ENCODE measurements around the gene GNG3.
"Not testable (repeated sequence)": the region's sequence is repeated elsewhere in the genome, so short reads cannot be mapped to it uniquely, and the experiment has no call there.

Gene GNG3

DNA sequence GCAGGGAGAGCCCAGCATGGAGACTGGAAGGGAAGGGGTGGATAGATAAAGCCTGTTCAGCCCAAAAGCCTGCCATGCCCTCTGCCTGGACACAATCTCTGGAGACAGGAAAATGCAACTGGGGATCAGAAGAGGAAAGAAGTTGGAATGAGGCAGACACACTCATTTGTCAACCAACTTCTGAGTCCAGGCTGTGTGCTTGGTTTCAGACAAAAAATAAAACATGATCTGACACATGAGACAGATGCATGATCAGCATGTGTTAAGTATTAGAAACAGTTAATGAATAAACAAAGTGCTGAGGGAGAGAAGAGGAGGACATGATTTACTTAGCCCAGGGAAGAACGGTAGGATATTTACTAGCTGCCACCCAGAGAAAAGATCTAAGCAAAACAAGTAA lies 19.0 kb upstream of the GNG3 start:
- DNase-seq, result no peak

DNA sequence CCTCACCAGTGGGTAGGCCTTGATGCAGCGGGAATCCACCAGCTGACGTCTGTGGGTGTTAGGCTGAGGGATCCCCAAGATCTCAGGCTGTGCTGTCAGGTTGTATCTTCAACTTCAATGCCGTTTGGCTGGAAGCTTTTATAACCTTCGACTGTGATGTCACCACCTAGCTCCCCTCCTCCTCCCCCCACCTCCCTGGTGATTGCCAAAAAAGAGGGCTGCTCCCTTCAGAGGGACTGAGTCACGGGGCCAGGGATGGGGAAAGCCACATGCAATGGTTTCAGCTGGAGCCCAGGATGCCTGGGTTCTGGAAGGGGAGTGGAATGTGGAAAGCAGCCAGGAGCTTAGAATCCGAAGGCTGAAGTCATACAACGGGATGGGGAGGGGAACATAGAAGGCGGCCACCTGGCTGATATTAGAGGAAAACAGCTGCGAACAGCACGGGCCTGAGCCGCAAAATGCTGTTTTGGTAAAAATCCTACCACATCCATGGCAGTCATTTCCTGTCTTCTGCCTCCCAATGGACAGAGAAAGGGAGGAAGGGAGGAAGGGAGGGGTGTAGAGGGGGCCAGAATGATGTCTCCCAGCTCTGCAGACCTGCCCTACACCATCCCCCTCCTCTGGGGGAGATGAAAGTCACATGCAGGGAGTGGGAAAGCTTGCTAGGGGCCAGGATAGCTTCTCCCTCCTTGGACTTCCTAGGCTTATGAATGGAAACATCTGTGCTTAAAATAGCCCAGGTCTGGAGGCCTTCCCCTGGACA lies 17.9 kb upstream of the GNG3 start, which contains the start of gene LRRN4CL:
Gene LRRN4CL (minus strand): TSS at position 110 of the 763 bp plus-strand sequence. CDS start 1,022 bp downstream, outside the sequence.
- DNase-seq, result no peak

DNA sequence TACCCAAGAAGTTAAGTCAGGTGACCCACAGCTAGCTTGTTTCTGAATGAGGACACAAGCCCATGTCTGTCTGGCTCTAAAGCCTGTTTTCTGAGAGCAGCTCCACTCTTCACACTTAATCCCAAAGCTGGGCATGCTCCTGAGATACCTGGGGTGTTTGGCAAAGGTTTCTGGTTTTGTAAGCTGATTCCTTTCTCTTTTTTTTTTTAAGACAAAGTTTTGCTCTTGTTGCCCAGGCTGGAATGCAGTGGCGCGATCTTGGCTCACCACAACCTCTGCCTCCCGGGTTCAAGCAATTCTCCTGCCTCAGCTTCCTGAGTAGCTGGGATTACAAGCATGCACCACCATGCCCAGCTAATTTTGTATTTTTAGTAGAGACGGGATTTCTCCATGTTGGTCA lies 13.9 kb upstream of the GNG3 start:
- DNase-seq, result not testable (repeated sequence)

DNA sequence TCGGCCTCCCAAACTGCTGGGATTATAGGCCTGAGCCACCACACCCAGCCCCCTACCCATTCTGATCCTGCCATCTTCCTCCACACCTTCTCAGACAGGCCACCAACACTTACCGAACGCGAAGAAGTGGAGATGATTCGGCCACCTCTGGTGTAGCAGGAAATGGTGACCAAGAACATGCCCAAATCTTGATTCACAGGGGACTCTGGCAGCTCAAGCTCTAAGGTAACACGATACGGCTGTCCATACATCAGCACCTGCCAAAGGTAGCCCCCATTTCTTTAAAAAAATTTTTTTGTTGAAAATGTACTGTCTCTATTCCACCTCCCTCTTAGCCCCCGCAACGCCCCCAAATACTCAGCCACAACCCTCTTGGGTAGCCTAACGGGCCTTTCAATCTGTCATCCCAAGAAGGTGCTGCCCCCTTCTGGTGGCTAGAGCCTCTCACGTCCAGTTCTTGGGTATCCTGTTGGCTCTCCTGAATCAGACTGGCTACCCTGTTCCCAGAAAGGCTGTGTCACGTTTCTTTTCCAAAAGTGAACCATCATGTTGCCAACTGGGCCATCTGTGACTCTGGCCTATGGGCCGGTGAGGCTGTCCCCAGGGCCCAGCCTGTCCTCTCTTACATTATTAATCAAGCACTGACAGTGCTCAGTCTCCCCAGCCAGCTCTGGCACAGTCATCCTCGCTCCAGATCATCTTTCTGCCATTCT lies 12.9 kb upstream of the GNG3 start:
- DNase-seq, result peak; percentile 77

DNA sequence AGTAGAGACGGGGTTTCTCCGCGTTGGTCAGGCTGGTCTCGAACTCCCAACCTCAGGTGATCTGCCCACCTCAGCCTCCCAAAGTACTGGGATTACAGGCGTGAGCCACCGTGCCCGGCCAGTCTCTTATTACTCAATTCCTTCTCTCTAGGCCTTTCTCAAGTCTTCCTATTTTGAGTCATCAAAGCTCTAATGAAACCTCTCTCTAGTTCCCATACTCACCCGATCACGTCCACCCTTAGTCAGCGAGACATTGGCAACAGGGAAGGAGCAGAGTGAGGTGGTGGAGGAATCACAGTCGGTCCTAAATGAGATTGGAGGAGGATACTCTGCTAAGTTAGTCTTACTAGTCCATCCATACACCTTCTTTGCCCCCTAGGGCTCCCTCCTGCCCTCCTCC lies 5.2 kb upstream of the GNG3 start:
- no peak for DNase-seq

DNA sequence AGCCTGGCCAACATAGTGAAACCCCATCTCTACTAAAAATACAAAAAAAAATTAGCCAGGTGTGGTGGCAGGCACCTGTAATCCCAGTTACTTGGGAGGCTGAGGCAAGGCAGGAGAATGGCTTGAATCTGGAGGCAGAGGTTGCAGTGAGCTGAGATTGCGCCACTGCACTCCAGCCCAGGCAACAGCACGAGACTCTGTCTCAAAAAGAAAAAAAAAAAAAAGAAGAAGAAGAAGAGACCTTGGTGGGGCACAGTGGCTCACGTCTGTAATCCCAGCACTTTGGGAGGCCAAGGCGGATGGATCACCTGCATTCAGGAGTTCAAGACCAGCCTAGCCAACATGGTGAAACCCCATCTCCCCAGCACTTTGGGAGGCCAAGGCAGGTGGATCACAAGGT lies 3.6 kb upstream of the GNG3 start:
- not testable (repeated sequence) for DNase-seq

DNA sequence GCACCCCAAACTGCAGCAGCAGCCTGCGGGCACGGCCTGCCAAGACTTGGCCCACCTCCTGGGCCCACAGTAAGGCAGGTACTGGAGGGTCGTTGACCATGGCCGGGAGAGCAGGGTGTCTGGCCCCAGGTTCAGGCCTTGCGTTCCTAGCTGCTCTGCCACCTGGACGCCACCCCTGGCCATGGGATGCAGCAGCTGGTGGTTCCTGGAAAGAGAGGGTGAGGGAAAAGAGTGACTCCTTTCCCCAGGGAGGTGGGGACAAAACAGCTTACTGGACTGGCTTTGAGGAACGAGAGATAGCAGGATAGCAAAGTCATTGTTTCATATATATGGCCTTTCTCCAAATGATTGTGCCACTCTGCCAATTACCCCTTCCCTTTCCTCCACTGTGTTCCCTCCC lies 2.1 kb upstream of the GNG3 start:
- DNase-seq, result no peak

DNA sequence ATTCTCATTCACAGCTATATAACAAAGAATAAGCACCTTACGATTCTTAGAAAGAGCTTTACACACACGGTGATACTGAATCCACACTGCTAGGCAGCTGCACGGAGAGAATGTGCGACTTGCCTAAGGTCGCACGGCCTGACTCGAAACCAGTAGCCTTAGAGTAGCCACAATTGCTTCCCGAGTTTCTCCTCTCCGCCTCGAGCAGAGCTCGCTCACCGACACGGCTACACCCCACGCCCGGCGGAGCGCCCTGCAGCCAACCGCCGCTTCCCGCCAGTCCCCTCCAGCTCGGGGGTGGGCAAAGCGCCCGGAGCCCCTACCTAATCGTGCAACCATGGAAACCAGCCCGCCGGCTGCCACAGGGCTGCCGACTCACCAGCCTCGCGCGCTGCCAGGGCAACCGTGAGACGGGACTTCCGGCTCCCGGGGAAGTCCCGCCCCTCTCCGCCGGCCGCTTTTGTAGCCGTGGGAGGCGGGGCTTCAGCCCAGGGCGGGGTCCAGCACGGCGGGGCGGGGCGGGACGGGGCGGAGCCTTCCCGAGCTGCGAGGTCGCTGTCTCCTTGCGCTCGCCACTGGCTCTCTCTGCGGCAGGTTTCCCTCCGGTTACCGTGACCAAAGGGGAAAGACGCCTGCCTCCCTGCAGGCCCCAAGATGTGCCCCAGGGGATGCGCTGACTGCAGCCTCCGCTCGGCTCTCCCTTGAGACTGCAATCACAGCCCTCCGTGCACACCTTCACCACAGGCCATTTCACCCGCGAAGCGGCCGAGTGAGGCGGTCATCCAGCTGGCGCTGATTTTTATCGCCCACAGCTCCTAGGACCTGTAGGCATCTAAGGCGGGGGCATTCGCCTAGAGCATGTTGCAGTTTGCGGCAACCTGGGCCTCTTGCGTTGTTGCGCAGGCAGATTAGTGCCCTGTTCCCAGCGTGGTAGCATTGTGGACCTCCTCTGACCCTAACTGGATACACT lies 1.3 kb upstream of the GNG3 start:
- peak; percentile 98 for DNase-seq

DNA sequence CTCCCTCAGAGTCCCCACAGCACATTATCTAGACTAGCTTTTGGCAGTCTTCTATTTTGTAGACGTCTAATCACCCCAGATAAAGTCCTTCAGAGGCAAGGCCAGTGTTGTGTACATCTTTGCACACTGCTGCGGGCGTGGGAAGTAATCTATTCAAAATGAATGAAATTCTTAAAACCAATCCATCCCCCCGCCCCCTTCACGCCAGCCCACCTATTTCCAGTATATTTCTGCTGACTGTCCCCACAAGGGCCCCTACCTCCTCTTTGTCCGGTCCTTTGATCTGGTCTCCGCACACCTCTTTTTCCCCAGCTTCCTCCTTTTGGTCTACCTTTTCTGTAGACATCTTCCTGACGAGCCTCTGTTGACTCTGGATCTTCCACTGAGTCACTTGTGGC lies 627 bp upstream of the GNG3 start:
- DNase-seq, result no peak

DNA sequence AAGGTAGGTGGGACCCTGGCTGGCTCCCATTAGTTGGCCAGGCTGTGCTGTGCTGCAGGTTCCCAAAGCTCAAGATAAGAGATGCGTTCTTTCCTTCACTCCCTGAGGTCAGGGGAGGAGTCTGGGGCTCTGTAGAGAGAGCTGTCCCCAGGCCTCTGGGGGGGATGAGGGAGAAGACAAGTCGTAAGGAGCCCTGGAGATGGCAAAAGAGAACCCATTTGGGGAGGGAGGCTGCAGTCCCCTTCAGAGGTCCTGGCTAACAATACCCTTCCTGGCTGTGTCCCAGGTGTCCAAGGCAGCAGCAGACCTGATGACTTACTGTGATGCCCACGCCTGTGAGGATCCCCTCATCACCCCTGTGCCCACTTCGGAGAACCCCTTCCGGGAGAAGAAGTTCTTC lies 916 bp downstream of the GNG3 start:
- DNase-seq, result no peak

DNA sequence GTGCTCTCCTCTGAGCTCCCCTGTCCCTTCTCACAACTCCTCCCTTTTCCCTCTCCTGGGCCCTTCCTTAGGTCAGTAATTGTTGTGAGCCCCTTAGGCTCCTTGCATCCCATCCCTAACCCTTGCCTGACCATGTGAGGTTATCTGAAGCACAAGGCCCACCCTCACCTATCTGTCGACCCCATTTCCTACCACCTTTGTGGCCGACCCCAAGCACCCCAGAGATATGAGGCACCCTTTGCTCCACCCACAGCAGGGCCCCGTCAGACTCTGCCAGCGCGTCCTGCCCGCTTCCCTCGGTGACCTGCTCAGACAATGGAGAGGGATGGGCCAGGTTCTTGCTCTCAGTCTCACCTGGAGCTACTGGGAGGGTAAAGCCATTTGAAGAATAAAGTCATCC lies 1.3 kb downstream of the GNG3 start:
- peak; percentile 52 for DNase-seq

DNA sequence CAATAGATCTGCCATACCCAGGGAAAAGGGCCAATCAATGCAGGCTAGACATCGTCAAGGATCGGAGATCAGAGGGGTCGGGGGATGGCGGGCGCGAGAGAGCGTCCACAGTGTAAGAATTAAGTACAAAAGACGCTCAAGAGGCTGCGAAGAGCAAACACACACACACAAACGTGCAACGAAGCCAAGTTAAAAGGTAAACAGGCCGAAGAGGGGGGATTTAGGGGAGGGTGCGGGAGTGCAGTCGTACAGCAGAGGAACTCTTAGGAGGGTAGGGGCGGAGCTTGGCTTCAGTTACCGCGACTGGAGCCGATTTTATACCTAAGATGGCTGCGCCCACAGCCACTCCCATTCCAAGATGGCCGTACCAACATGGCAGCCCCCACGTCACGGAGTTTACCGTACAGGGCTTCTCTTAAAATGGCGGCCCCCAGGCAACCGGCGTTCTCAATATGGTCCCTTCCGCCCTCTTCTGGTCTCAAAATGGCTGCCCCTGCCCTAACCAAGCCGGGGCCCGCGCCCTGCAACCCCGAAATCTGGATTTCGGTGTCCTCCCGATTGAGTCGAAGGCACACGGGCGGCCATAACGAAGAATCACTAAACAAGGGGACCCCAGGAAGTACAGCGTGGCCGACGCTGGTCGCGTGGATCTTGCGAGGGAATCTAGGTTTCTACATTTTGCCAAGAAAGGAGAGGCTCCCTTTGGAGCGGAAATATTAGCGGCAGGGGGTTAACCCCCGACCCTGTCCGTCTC lies 1.9 kb downstream of the GNG3 start:
- peak; percentile 100 for DNase-seq

DNA sequence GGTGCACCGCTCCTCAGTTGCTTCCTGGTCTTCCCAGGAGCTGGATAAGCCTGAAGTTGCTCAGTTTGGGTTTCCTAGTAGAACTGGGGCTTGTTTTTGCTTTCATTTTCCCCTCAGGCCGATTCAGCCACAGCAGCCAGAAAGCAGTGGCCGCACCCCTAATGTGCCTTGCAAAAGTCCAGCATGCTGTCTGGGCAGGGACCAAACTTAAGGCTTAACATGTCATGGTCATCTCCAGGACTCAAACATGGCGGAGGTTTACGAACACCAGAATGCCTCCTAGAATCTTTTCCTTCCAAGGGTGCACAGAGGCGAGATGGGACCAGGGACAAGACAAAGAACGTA lies 2.5 kb downstream of the GNG3 start:
- peak; percentile 56 for DNase-seq

DNA sequence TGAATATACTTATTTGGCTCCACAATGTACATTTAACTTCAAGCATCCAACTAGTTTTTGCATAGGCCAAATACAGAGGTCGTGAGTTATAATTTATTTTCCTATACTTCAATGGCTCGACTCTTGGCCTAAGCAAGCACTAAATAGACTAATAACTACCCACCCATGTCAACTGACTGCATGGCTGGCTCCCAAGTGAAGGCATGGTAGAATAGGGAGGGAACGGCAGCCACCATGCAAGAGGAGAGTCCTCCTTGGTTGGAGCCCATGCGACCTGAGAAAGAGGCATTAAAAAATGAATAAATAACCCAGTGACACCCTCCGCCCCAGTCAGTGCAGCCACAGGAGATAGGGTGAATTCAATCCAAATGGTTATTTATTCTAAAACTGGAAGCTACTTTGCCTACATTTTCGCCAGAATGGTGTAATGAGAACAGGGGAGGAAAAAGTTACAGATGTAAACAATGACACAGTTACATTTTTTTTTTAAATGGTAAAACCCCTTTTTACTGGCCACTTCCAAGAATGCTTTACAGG lies 4.9 kb downstream of the GNG3 start:
- no peak for DNase-seq

DNA sequence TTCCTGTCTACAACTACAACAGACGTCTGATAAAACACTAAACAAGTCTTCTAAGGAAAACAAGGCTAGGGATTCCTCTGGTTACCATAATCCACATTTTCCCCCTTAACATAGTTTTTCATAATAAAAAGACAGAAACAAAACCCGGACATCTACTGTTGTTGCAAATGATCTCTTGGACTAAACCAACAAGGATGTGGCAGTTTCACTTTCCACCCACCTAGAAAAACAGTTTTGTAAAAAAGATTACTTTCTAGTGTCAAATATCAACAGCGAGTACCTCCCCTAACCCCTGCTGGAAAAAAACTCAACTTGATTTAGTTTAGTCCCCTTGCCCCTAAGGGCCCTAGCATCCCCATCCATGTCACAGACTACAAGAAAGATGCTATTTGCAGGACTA lies 5.4 kb downstream of the GNG3 start:
- DNase-seq, result no peak

DNA sequence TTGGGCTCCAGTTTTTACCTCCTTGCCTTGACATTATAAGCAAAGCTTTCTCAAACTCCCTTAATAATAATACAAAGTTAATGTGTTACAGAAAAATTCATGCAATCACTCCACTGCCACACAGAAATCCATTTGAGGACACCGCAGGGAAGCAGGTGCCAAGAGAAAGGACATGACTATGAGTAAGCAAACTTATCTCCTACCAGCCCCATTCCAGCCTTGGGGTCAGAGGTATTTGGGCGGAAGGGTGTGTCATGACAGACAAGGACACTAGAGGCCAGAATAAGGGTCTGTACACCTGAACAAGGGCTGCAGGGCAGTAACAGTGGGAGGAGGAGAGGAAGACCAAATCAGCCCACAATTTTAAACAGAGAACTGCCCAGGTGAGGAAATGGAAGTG lies 5.9 kb downstream of the GNG3 start:
- no peak for DNase-seq

DNA sequence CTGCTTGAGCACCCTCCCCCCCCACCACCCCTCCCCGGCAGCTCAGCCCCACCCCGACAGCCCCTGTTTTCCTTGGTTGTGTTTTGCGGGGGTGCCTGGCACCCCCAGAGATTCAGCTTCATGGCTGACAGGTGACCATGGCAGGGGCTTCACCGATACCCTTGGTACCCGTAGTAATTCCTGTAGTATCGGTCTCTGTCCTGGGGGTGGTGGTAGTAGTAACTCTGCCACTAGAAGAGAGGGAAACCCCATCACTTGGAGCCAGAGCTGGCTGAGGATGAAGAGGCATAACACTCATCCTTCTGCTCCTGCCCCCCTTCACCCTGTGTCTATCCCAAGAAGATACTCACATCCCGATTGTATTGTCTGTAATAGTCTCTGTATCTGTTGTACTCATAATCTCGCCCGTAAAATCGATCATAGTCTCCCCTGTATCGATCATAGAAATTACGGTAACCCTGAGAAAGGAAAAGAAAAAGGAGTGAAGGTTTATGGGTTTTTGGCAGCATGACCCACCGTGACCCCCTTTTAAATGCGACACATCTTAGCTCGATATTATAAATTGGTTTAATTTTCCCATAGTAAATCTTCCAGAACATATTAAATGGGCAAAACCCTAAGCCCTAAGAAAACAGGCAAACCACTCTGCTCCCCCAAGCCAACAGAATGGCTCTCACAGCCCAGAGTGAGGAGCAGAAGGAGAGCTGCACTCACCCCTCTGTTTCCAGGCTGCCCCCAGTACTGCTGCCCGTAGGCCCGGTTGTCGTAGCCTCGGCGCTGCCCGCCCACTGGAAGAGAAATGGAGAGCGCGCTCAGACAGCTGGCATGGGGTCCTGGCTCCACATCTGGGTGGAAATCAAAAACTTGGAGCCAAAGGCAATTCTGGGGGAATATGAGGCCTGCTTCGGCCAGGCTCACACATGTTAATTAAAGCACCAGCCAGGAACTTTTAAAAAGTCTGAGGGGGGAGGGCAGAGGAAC lies 8.0 kb downstream of the GNG3 start:
- DNase-seq, result no peak

DNA sequence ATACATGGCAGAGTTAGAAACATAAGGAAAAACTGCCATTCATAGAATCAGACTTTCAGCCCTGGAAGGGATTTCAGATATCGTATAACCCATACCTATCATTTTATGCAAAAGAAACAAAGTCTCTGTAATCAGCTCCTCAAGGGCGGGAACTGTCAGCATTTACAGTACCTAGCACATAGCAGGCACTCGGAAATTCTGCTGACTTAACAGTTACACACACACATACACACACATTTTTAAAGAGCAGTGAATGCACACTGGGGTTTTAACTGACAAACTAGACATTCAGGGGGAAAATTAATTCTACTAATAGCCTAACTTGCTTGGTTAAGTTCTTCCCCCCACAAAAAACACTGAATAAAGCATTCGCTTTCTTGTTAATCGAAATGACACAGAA lies 8.7 kb downstream of the GNG3 start:
- DNase-seq, result no peak

DNA sequence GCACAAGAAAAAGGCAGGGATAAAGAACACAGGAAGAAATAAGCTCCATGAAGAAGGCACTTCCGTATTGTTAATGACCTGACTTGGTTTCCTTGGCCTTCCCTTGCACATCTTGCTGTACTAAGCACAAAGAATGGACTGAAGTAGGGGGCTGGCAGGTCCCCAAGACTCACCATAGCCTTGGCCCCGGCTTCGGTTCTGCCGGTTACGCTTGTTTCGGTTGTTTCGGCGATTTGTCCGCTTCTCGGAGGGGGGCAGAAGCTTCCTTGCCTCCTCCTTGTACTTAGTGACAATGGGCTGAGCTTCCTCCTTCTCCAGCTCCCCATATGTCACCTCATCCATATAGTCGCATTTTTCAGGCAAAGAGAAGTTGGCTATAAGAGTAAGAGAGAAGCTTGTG lies 9.3 kb downstream of the GNG3 start:
- DNase-seq, result no peak

DNA sequence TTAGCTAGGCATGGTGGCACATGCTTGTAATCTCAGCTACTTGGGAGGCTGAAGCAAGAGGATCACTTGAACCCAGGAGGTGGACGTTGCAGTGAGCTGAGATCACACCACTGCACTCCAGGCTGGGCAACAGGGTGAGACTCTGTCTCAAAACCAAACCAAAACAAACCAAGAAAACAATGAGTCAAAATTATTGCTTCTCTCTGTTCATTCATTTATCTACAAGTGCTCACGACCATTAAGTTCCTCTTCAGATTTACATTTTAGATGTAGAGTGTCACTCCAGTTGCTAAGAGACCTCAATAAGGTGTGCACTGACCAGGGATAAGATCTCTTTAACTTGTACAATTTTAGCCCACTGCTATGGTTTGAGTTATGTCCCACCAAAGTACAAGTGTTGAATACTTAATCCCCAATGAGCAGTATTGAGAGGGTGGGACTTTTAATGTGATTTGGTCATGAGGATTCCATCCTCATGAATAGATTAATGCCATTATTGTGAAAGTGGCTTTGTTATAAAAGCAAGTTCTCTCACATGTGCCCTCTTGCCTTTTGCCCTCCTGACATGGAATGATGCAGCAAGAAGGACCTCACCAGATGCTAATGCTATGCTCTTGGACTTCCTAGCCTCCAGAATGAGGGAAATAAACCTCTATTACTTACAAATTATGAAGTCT lies 12.0 kb downstream of the GNG3 start:
- no peak for DNase-seq

DNA sequence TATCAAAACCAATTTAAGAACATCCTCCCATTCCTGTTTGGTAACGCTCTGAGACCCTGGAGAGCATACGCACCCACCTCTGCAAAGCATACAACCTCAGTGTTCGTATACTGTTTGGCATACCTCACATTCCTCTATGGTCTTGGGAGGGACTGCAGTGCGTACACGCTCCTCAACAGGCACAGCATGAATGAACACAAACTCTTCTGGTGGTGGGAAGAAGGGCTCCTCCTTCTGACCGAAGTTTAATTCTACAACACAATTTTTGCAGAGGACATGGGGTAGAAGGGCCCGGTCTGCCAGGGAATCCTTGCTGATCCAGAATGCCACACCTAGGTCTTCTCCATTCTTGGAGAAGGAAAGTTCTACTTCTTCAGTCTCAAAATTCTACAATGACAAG lies 14.5 kb downstream of the GNG3 start:
- no peak for DNase-seq

All from RPMI8226 (cell line).